Upper lobe of right lung (tissue), 1 donor: ENCODE measurements around the gene LAMB1. TPM values are rescaled to one million over a fixed set of nuclear protein-coding genes. Genes with fewer than 3 reads are reported as not detected.

Experiments
- ATAC-seq: fragments of 200-7000 bp; cut with Tn5 transposase; one replicate; pipeline ENCODE4 v1.9.1; 2020; ENCODE audit warnings: mild to moderate bottlenecking, moderate library complexity
- DNase-seq: peaks from one replicate; pipeline ENCODE4 v3.0.0-alpha.2; 2020
- H3K27ac ChIP-seq: fragments of 200-600 bp; one replicate; pipeline ENCODE4 v1.8.0; 2022
- H3K27me3 ChIP-seq: fragments of 200-600 bp; one replicate; pipeline ENCODE4 v1.8.0; 2022; ENCODE audit warnings: mild to moderate bottlenecking
- H3K36me3 ChIP-seq: fragments of 200-600 bp; one replicate; pipeline ENCODE4 v1.8.0; 2022
- H3K4me1 ChIP-seq: fragments of 200-600 bp; one replicate; pipeline ENCODE4 v1.8.0; 2022
- H3K4me3 ChIP-seq: fragments of 200-600 bp; one replicate; pipeline ENCODE4 v1.8.0; 2022; ENCODE audit warnings: mild to moderate bottlenecking
- H3K9me3 ChIP-seq: fragments of 200-600 bp; one replicate; pipeline ENCODE4 v1.8.0; 2022
- intact Hi-C: fragments of 100-400 bp; cut with DNase I; formaldehyde crosslinking; loops from one replicate; pipeline ENCODE4 v1.11.0; 2022
- total RNA-seq: library from RNA; stranded (reverse); fragmentation: NEBNext Ultra II Directional; extraction: Animal tissue kit (Norgen Biotek cat#: 25700); gene quantifications from one replicate; pipeline ENCODE4 v1.2.1, GENCODE V29; 2021
- TF ChIP-seq, protein P1 (sequence below): fragments of 200-600 bp; IDR thresholded peaks from one replicate; pipeline ENCODE4 v1.8.0; 2022; ENCODE audit warnings: antibody characterized with exemption
- donor health status: DM: no; HTN: yes; CAD: no; lungs with severe emphysema.

Gene LAMB1
- total RNA-seq, 1 donor from 2014 or later, result 156 TPM

DNA sequence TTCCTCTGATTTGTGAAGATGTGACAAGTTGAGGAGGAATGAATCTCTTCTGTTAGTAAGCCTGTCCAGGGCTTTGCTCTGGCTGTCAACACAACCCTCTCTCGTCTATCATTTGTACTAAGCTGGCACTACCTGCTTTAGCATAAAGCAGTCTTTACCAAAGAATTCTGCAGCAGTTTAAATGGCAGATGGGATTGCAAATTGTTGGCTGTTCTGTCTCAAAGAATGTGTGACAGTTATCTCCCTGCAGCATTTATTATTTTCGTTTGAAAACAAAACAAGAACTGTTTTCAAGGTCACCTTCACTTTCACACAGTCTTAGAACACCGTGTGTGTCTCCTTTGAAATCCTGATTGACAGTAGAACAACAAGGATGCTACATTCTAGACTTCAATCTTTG, 4.8 kb upstream of the LAMB1 start:
- no peak overlapping the region for H3K27ac ChIP-seq
- H3K9me3 ChIP-seq, result no peaks in the 10 kb centered on the region
- peaks cover 14% of the 10 kb centered on the region for H3K4me1 ChIP-seq
- intact Hi-C loops, result no loop called here
- H3K36me3 ChIP-seq, result no peaks in the 10 kb centered on the region
- ATAC-seq (no peak), DNase-seq (no peak)
- TF ChIP-seq, protein P1, sequence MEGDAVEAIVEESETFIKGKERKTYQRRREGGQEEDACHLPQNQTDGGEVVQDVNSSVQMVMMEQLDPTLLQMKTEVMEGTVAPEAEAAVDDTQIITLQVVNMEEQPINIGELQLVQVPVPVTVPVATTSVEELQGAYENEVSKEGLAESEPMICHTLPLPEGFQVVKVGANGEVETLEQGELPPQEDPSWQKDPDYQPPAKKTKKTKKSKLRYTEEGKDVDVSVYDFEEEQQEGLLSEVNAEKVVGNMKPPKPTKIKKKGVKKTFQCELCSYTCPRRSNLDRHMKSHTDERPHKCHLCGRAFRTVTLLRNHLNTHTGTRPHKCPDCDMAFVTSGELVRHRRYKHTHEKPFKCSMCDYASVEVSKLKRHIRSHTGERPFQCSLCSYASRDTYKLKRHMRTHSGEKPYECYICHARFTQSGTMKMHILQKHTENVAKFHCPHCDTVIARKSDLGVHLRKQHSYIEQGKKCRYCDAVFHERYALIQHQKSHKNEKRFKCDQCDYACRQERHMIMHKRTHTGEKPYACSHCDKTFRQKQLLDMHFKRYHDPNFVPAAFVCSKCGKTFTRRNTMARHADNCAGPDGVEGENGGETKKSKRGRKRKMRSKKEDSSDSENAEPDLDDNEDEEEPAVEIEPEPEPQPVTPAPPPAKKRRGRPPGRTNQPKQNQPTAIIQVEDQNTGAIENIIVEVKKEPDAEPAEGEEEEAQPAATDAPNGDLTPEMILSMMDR, result no peak
- H3K27me3 ChIP-seq, result peaks cover 10% of the 10 kb centered on the region
- no peak overlapping the region for H3K4me3 ChIP-seq

DNA sequence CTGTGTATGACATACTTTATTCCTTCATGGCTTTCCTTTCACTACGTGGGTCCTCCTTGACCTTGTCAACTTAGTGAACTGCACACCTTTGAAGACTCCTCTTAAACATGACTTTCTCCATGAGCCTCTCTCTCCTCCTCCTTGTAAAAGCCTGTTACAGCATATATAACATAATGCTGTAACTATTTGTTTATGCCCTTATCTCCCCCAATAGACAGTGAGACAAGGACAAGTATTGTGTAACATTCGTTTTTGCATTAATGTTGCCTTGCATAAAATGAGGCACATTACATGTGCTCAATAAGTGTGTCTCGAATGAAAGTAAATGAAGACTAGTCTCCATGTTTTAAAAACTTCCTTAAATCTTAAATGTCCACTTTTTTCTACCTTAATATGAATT, 4.3 kb upstream of the LAMB1 start:
- H3K4me1 ChIP-seq, result peaks cover 14% of the 10 kb centered on the region
- no peaks in the 10 kb centered on the region for H3K36me3 ChIP-seq
- TF ChIP-seq, protein P1, result no peak
- DNase-seq (no peak), ATAC-seq (no peak)
- H3K27me3 ChIP-seq, result peaks cover 15% of the 10 kb centered on the region
- intact Hi-C loops, result no loop called here
- no peaks in the 10 kb centered on the region for H3K9me3 ChIP-seq
- H3K27ac ChIP-seq, result no peak overlapping the region
- no peak overlapping the region for H3K4me3 ChIP-seq

DNA sequence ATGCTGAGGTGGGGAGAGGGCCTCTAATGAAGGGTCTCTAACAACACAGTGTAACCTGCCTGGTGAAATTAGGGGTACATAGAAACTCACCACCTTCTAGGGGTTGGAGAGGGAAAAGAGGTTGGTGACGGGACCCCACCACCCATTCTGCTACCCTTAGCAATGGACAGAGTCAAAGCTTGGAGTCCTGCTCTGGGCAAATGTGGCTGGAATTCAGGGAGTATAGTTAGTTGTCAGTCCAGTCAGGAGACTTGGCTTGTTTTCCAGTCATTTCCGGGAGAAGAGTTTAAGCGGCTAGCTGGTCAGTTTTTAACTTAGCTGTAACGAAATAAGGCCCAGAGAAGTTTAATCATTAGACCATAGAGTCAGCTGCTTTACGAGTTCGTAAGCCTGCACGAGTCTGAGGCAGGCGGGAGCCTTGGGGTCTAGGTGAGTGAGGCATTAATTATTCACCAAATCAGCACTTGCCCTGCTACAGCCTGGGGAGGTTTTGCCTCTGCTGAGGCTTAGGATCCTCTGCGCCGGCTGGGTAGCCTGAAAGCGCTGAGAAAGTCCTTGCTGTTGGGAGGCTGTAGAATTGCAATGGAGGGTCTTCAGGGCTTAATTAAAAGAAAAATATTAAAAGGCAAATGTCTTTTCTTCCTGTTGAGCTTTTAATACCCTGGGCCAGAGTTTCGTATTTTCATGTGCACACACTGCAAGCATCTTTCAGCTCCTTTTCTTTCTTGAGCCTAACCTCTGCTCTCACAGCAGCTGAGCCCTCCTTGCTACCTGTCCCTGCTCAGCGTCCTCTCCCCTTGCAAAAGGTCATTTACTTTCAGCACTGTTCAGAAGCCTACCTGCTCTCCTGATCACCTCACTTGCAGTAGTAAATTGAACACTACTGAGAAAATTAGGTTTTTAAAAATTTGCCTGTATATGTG, 1.5 kb upstream of the LAMB1 start:
- Histone ChIP-seq H3K27me3 (peaks cover 27% of the 10 kb centered on the region), H3K9me3 (no peaks in the 10 kb centered on the region), H3K4me3 (no peak overlapping the region), H3K4me1 (peaks cover 22% of the 10 kb centered on the region), H3K36me3 (no peaks in the 10 kb centered on the region), H3K27ac (no peak overlapping the region)
- DNase-seq (no peak), ATAC-seq (peak; percentile 4)
- intact Hi-C loops, result no loop called here
- TF ChIP-seq, protein P1, result no peak

DNA sequence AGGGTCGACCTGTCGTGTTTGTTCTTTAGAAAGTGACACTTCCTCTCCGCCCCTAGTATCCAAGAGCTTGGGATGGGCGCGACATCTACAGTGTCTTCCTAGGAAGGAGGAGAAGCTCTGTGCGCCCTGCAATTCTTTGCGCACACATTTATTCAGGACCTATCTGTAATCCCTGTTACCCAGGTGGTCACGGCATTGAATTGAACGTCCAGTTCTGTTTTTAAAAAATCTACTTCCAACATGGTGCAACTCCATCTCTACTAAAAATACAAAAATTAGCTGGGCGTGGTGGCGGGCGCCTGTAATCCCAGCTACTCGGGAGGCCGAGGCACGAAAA, 606 bp upstream of the LAMB1 start:
- no peaks in the 10 kb centered on the region for H3K36me3 ChIP-seq
- no peaks in the 10 kb centered on the region for H3K9me3 ChIP-seq
- intact Hi-C loops, result no loop called here
- TF ChIP-seq, protein P1, result no peak
- H3K27me3 ChIP-seq, result peaks cover 27% of the 10 kb centered on the region
- DNase-seq, result no peak
- peaks cover 22% of the 10 kb centered on the region for H3K4me1 ChIP-seq
- H3K4me3 ChIP-seq, result peak overlapping the region; percentile 59
- H3K27ac ChIP-seq, result peak overlapping the region; percentile 88
- no peak for ATAC-seq

DNA sequence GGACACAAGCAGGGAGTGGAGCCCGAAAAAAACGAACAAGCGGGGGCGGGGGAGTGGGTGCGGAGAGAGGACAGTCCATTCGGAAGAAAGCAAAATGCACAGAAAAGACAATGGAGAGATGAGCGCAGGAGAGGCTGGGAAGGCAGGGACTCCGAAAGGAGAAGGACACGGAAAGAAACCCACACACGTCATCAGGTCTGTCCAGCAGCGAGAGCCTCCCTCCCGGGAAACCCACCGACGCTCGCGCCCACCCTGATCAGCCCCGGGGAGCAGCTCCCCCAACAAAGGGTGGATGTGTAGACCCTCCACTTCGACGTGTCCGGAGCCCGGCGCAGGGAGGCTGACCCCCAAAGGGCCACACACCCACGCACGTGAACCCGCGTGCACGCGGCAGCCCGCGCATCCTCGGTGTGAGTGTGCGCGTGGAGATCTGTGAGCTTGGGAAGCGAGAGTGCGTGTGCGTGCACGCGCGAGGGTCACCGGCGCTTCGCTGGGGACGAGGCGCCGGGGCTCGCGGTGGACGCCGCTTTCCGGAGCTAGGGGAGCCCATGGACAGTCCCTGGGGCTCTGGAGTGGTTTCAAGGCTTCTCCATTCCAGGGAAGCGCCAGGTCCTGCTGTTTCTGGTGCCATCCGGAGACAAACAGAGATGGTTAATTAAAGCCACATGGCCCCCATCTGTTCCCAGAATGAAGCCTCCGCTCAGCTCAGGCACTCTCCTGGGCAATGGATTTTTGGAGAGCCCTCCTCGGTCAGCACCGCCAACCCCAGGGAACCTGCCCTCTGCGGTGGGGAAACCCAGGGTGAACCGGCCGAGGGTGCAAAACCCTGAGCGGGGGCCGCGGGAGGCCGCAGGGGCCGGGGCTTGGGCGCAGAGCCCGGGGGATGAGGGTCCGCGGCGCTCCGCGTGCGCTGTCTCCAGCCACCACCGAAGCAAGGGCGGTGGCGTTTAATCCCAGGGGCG, 916 bp downstream of the LAMB1 start:
- Histone ChIP-seq H3K4me1 (peaks cover 22% of the 10 kb centered on the region), H3K9me3 (no peaks in the 10 kb centered on the region), H3K4me3 (peak overlapping the region; percentile 59), H3K36me3 (no peaks in the 10 kb centered on the region), H3K27ac (peak overlapping the region; percentile 88), H3K27me3 (peaks cover 27% of the 10 kb centered on the region)
- DNase-seq (no peak), ATAC-seq (peak; percentile 44)
- intact Hi-C loops, result no loop called here
- TF ChIP-seq, protein P1, result no peak
